ENCODE results near the gene AGAP9. TPM values are rescaled to one million over a fixed set of nuclear protein-coding genes. Genes with fewer than 3 reads are reported as not detected.
"Not testable (repeated sequence)": the region's sequence is repeated elsewhere in the genome, so short reads cannot be mapped to it uniquely, and the experiment has no call there.

The AGAP9 gene
- total and polyA plus RNA-seq, 3 experiments from 2014 or later, result 0.23 to 5.1 (median 5.1) TPM

DNA sequence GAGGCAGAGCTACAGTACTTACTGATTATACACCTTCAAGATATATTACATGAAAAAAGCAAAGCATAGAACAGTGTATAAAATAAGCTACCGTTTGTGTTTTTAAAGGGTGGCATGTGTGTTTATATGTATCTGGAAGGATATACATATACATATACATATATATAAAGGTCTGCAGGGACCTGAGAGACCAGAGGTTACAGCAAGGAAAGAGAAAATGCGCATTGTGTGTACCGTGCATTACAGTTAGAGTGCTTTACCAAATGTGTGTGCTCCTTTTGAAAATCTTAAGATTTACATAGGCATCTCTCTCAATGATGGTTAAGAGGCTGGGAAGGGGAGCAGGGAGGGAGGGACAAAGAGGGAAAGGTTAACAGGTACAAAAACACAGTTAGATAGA is 23.8 kb upstream of the AGAP9 start:
- H3K27me3 Mint-ChIP-seq; H3K36me3 Mint-ChIP-seq; H3K36me3 ChIP-seq (ENCODE audit: insufficient read depth, low read length); H3K9me3 ChIP-seq (ENCODE audit: low read length); H3K9me3 Mint-ChIP-seq; H3K4me1 Mint-ChIP-seq; H3K27me3 ChIP-seq (ENCODE audit: insufficient read depth, low read length, poor library complexity, severe bottlenecking); H3K4me1 ChIP-seq (ENCODE audit: insufficient read depth, low read length); H3K4me3 ChIP-seq (ENCODE audit: low read length); H3K4me3 Mint-ChIP-seq; DNase-seq; CTCF ChIA-PET; POLR2A ChIA-PET; H3K27ac Mint-ChIP-seq; H3K27ac ChIP-seq (ENCODE audit: low read depth, low read length): not testable (repeated sequence)

DNA sequence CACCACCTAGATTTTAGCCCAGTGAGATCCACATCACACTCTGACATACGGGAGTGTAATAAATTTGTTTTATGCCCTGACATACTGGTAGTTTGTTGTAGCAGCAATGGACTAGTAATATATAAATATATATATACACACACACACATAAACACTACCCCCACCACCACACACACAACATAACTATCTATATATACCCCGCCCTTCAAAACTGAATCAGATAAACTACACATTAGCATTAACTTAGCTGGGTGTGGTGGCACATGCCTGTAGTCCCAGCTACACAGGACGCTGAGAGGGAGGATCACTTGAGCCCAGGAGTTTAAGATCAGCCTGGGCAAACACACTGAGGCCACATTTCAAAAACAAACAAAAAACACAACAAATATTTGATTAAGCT is 13.0 kb upstream of the AGAP9 start:
- not testable (repeated sequence) for H3K9me3 Mint-ChIP-seq

DNA sequence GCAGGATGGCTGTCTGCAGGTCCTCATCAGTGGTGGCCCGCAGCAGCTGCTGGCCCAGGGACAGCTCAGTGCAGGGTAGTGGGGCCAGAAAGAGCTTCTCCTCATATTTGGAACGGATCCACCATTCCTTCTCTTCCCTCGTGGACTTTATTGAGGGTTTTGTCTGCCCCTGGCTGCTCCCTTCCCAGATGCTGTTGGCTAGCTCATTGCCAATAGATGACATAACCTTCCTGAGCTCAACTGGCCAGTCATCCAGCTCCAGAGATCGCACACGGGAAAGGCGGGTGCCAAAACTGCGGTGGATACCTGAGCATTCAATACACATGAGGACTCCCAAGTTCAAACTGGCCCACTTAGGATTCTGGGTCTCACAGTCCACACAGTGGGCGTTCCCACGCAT is 21.1 kb downstream of the AGAP9 start:
- H3K4me1 Mint-ChIP-seq; H3K9me3 Mint-ChIP-seq; CTCF ChIA-PET; H3K27ac Mint-ChIP-seq; POLR2A ChIA-PET; H3K36me3 Mint-ChIP-seq; DNase-seq; H3K36me3 ChIP-seq (ENCODE audit: insufficient read depth, low read length); H3K27ac ChIP-seq (ENCODE audit: low read depth, low read length); H3K9me3 ChIP-seq (ENCODE audit: low read length); H3K4me3 ChIP-seq (ENCODE audit: low read length); H3K27me3 Mint-ChIP-seq; H3K4me3 Mint-ChIP-seq; H3K27me3 ChIP-seq (ENCODE audit: insufficient read depth, low read length, poor library complexity, severe bottlenecking); H3K4me1 ChIP-seq (ENCODE audit: insufficient read depth, low read length): not testable (repeated sequence)

More for the DNA sequence above, 13.0 kb upstream of the AGAP9 start:
- H3K4me1 ChIP-seq (ENCODE audit: insufficient read depth, low read length); H3K27ac ChIP-seq (ENCODE audit: low read depth, low read length); H3K36me3 Mint-ChIP-seq; H3K27ac Mint-ChIP-seq; POLR2A ChIA-PET; DNase-seq; H3K4me3 Mint-ChIP-seq; H3K4me1 Mint-ChIP-seq; H3K4me3 ChIP-seq (ENCODE audit: low read length); H3K27me3 ChIP-seq (ENCODE audit: insufficient read depth, low read length, poor library complexity, severe bottlenecking); H3K36me3 ChIP-seq (ENCODE audit: insufficient read depth, low read length); CTCF ChIA-PET; H3K9me3 ChIP-seq (ENCODE audit: low read length); H3K27me3 Mint-ChIP-seq: not testable (repeated sequence)

DNA sequence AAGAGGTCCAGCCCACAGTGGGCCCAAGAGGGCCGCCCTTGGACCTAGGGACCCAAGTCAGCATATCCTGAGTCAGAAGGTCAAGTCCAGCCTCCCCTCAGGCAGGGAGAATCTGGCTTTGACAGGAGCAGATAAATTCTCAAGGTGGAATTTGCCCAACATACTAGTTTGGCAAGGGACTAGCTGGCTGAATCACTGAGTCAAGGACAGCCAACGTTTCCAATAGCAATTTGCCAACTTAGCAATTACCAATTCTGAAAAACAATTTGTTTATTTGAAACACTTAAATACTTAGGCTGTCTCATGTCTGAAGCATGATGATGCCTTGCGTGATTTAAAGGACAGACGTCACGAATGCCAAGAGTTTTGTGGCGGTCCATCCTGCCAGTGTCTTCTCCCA is 29.2 kb downstream of the AGAP9 start:
- H3K4me3 ChIP-seq (ENCODE audit: low read length); CTCF ChIA-PET; DNase-seq; H3K9me3 ChIP-seq (ENCODE audit: low read length); H3K36me3 Mint-ChIP-seq; H3K27me3 Mint-ChIP-seq; H3K4me1 ChIP-seq (ENCODE audit: insufficient read depth, low read length); H3K27ac ChIP-seq (ENCODE audit: low read depth, low read length); H3K36me3 ChIP-seq (ENCODE audit: insufficient read depth, low read length); H3K27me3 ChIP-seq (ENCODE audit: insufficient read depth, low read length, poor library complexity, severe bottlenecking); H3K4me1 Mint-ChIP-seq; H3K27ac Mint-ChIP-seq; H3K4me3 Mint-ChIP-seq; H3K9me3 Mint-ChIP-seq; POLR2A ChIA-PET: not testable (repeated sequence)

DNA sequence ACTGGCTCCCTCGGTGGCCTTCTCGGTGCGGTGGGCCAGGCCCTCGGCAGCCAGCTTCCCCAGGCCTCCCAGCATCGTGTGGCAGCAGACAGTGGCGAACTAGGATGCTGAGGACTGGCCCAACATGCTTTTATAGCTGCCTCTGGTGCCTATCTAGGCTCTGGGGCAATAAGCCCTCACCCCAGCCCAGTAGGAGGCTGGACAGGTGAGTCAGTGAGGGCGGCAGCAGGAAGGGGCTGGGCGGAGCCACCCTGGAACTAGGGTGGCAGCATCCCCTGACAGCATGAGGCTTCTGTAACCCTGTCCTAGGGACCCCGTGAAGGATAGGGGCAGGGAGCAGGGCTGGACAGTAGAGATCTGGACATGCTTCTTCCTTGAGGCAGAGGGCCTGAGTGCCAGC is 31.8 kb downstream of the AGAP9 start, which contains the start of gene FAM25G:
TSS of gene FAM25G (minus strand) at position 101 of the 400 bp plus-strand sequence. CDS start at position 75, 26 bp downstream.
- H3K27ac Mint-ChIP-seq; POLR2A ChIA-PET; H3K36me3 ChIP-seq (ENCODE audit: insufficient read depth, low read length); H3K4me3 ChIP-seq (ENCODE audit: low read length); H3K9me3 ChIP-seq (ENCODE audit: low read length); H3K27me3 Mint-ChIP-seq; H3K4me1 Mint-ChIP-seq; H3K27ac ChIP-seq (ENCODE audit: low read depth, low read length); H3K36me3 Mint-ChIP-seq; H3K4me1 ChIP-seq (ENCODE audit: insufficient read depth, low read length); CTCF ChIA-PET; H3K9me3 Mint-ChIP-seq; H3K4me3 Mint-ChIP-seq; DNase-seq; H3K27me3 ChIP-seq (ENCODE audit: insufficient read depth, low read length, poor library complexity, severe bottlenecking): not testable (repeated sequence)

DNA sequence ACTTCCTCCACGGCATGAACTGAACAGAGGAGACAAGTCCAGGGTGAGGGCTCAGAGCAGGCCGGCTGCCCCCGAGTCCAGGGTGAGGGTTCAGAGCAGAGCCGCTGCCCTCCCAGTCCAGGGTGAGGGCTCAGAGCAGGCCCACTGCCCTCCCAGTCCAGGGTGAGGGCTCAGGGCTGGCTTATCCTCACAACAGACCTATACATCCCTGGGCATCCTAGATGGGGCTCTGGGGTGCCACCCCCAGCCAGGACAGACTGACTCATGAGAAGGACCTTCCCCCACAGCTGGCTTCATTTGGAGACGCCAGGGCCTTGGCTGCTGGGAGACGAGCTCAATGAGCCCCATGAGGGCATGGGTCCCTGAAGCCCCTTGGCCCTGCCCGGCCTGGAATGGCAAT is 33.8 kb downstream of the AGAP9 start:
- POLR2A ChIA-PET; H3K27ac ChIP-seq (ENCODE audit: low read depth, low read length); H3K4me3 ChIP-seq (ENCODE audit: low read length); H3K9me3 ChIP-seq (ENCODE audit: low read length); H3K27me3 Mint-ChIP-seq; H3K4me1 ChIP-seq (ENCODE audit: insufficient read depth, low read length); H3K9me3 Mint-ChIP-seq; H3K36me3 ChIP-seq (ENCODE audit: insufficient read depth, low read length); DNase-seq; H3K4me3 Mint-ChIP-seq; H3K36me3 Mint-ChIP-seq; CTCF ChIA-PET; H3K27ac Mint-ChIP-seq; H3K27me3 ChIP-seq (ENCODE audit: insufficient read depth, low read length, poor library complexity, severe bottlenecking); H3K4me1 Mint-ChIP-seq: not testable (repeated sequence)

DNA sequence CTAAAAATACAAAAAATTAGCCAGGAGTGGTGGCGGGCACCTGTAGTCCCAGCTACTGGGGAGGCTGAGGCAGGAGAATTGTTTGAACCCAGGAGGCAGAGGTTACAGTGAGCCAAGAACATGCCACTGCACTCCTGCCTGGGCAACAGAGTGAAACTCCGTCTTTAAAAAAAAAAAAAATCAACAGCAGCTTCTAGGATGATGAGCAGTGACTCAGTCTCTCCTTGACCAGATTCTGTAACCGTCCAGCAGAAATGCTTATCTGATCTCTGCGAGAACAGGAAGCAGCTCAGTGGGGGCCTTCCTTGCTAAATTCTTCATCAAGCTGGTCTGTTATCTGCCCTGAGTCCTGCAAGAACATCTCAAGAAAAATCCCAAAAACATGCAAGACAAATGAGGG is 37.5 kb downstream of the AGAP9 start:
- CTCF ChIA-PET, H3K36me3 Mint-ChIP-seq, POLR2A ChIA-PET: not testable (repeated sequence)

DNA sequence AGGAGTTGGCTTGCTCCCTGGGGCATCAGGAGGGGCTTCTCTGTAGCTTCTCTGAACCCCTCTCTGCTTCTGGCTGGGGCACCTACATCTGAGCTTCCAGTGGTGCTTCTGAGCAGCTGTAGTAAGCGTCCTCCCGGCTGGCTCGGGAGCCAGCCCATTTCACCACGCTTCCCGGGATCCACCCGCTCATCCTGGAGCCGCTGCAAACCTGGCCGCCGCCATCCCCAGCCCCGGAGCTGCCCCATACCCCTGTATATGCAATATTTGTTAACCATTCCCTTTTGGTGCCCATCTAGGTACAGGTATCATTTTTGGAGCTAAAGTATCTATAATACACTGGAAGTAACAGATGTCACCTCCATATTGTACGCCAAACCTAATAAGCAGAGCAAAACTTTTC is 38.7 kb downstream of the AGAP9 start:
- H3K4me1 Mint-ChIP-seq; DNase-seq; H3K27ac Mint-ChIP-seq; H3K4me1 ChIP-seq (ENCODE audit: insufficient read depth, low read length); H3K9me3 ChIP-seq (ENCODE audit: low read length); H3K9me3 Mint-ChIP-seq; H3K36me3 Mint-ChIP-seq; H3K4me3 ChIP-seq (ENCODE audit: low read length); CTCF ChIA-PET; POLR2A ChIA-PET; H3K27me3 ChIP-seq (ENCODE audit: insufficient read depth, low read length, poor library complexity, severe bottlenecking); H3K27ac ChIP-seq (ENCODE audit: low read depth, low read length); H3K36me3 ChIP-seq (ENCODE audit: insufficient read depth, low read length); H3K27me3 Mint-ChIP-seq; H3K4me3 Mint-ChIP-seq: not testable (repeated sequence)

More for the DNA sequence above, 37.5 kb downstream of the AGAP9 start:
- H3K4me3 Mint-ChIP-seq; H3K27me3 Mint-ChIP-seq; H3K4me3 ChIP-seq (ENCODE audit: low read length); H3K9me3 Mint-ChIP-seq; H3K9me3 ChIP-seq (ENCODE audit: low read length); H3K4me1 Mint-ChIP-seq; DNase-seq; H3K27ac ChIP-seq (ENCODE audit: low read depth, low read length); H3K36me3 ChIP-seq (ENCODE audit: insufficient read depth, low read length); H3K27me3 ChIP-seq (ENCODE audit: insufficient read depth, low read length, poor library complexity, severe bottlenecking); H3K27ac Mint-ChIP-seq; H3K4me1 ChIP-seq (ENCODE audit: insufficient read depth, low read length): not testable (repeated sequence)

DNA sequence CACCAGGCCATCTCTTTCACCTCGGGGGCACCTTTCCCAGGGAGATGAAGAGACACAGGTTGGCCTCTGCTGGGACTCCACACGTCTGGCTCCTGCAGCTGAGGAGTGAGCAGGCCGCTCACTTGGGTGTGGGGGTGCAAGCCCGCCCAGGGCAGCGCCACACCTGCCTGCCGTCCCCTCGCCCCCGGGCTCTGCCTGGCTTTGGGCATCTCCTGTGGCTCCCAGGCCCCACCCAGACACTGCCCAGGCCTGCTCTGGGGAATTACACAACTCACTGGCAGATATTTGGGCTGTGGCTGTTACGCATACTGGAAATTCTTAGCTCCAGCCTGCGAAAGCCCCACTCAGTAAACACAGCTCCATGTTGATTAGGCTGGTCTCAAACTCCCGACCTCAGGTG is 39.5 kb downstream of the AGAP9 start, which contains the start of gene ANXA8:
TSS of gene ANXA8 (minus strand) at position 193 of the 400 bp plus-strand sequence. CDS start at position 11, 182 bp downstream.
- H3K36me3 Mint-ChIP-seq; H3K4me1 Mint-ChIP-seq; H3K4me1 ChIP-seq (ENCODE audit: insufficient read depth, low read length); H3K9me3 Mint-ChIP-seq; H3K36me3 ChIP-seq (ENCODE audit: insufficient read depth, low read length); H3K27me3 Mint-ChIP-seq; H3K27me3 ChIP-seq (ENCODE audit: insufficient read depth, low read length, poor library complexity, severe bottlenecking); POLR2A ChIA-PET; H3K27ac Mint-ChIP-seq; H3K4me3 ChIP-seq (ENCODE audit: low read length); H3K4me3 Mint-ChIP-seq; H3K27ac ChIP-seq (ENCODE audit: low read depth, low read length); CTCF ChIA-PET; H3K9me3 ChIP-seq (ENCODE audit: low read length); DNase-seq: not testable (repeated sequence)
